Ishikawa (cell line): ENCODE measurements around the gene TMEM131.

Source experiments
- CEBPB ChIP-seq: IDR thresholded peaks from 2 replicates; pipeline ENCODE4 v1.6.1; 2012
- CREB1 ChIP-seq: IDR thresholded peaks from 2 replicates; pipeline ENCODE4 v1.6.1; 2012; ENCODE audit warnings: low read depth
- EGR1 ChIP-seq: IDR thresholded peaks from 2 replicates; pipeline ENCODE4 v1.6.1; 2012
- EP300 ChIP-seq: IDR thresholded peaks from 2 replicates; pipeline ENCODE4 v1.6.1; 2012; ENCODE audit warnings: borderline replicate concordance
- FOXM1 ChIP-seq: IDR thresholded peaks from 2 replicates; pipeline ENCODE4 v1.6.1; 2012; ENCODE audit warnings: low read depth, borderline replicate concordance
- MAX ChIP-seq: IDR thresholded peaks from 2 replicates; pipeline ENCODE4 v1.6.1; 2012
- NFIC ChIP-seq: IDR thresholded peaks from 2 replicates; pipeline ENCODE4 v1.6.1; 2012
- RAD21 ChIP-seq: IDR thresholded peaks from 2 replicates; pipeline ENCODE4 v1.6.1; 2012; ENCODE audit warnings: low read depth
- REST ChIP-seq: IDR thresholded peaks from 2 replicates; pipeline ENCODE4 v1.6.1; 2012; ENCODE audit warnings: low read depth, mild to moderate bottlenecking
- TAF1 ChIP-seq: IDR thresholded peaks from 2 replicates; pipeline ENCODE4 v1.6.1; 2012; ENCODE audit warnings: low read depth, mild to moderate bottlenecking
- TCF12 ChIP-seq: IDR thresholded peaks from 2 replicates; pipeline ENCODE4 v1.6.1; 2012; ENCODE audit warnings: low read depth
- TEAD4 ChIP-seq: IDR thresholded peaks from 2 replicates; pipeline ENCODE4 v1.6.1; 2012
- USF1 ChIP-seq: IDR thresholded peaks from 2 replicates; pipeline ENCODE4 v1.6.1; 2012
- YY1 ChIP-seq: IDR thresholded peaks from 2 replicates; pipeline ENCODE4 v1.6.1; 2012; ENCODE audit warnings: low read depth
- ZBTB7A ChIP-seq: IDR thresholded peaks from 2 replicates; pipeline ENCODE4 v1.6.1; 2012; ENCODE audit warnings: low read depth

Gene TMEM131

GRCh38 chr2:97742381-97742847 lies 253.3 kb downstream of the TMEM131 start:
- TF ChIP-seq USF1 (no peak), CREB1 (no peak), FOXM1 (no peak), NFIC (no peak), ZBTB7A (no peak), TCF12 (no peak), REST (no peak), CEBPB (no peak), TEAD4 (no peak), YY1 (no peak), EGR1 (no peak)

GRCh38 chr2:97741686-97742085 lies 254.1 kb downstream of the TMEM131 start:
- TF ChIP-seq NFIC (no peak), TCF12 (no peak), TAF1 (no peak), RAD21 (no peak), MAX (no peak), USF1 (no peak), CREB1 (no peak), EP300 (no peak), ZBTB7A (no peak), REST (no peak), YY1 (no peak), CEBPB (no peak), FOXM1 (no peak), EGR1 (no peak), TEAD4 (no peak)

DNA sequence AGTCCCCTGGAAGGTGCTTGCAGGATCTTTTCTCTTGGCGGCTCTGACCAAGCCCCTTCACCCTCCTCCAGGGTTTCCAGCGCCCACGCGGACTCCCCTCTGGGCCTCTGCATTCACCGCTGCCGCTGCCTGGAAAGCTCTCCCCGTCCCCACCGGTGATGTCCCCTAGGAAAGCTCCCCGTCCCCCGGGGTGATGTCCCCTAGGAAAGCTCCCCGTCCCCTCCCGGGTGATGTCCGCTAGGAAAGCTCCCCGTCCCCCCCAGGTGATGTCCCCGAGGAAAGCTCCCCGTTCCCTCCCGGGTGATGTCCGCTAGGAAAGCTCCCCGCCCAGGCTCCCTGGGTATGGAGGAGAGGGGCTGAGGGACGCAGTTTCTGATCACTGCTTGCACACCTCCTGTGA lies 254.5 kb downstream of the TMEM131 start:
- TF ChIP-seq RAD21 (no peak), CEBPB (no peak), YY1 (no peak), CREB1 (no peak), TEAD4 (no peak), TAF1 (no peak), ZBTB7A (no peak), MAX (no peak), USF1 (no peak), EGR1 (no peak), TCF12 (no peak), FOXM1 (no peak), EP300 (no peak), REST (no peak), NFIC (no peak)

DNA sequence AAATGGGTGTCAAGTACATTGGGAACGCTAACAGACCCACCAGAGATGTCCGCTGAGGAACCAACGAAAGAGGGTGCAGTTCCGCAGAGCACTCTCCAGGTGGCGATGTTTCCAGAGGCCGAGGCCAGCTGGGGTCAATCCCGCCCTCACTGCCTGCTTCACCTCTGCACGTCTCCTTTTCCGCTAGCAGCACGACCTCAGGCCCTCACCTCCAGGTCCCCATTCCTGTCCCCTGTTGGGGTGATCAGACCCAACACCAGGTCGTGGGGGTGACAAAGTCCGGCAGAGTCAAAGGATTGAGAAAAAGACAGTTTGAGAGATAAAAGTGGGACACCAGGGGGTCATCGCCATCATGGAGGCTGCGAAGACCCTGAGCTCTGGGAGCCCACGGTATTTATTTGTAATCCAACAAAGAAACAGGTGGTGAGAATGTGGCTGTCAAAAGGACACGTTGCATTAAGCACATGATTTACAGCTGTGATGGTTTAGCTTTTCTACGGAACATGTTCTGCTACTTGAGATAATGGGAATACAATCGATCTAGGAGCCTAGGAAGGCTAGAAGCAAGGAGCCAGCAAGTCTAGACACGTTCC lies 255.1 kb downstream of the TMEM131 start:
- TF ChIP-seq NFIC: no peak
- TF ChIP-seq REST: no peak
- TF ChIP-seq MAX: no peak; the same call in 1 of the 2 replicates
- TF ChIP-seq RAD21: peak; percentile 74
- no peak for TF ChIP-seq CEBPB
- no peak for TF ChIP-seq YY1
- no peak for TF ChIP-seq ZBTB7A
- TF ChIP-seq TAF1: no peak
- no peak for TF ChIP-seq EP300
